Natural killer cell (primary cell): Measurements from ENCODE around the gene PDGFRB. TPM values are rescaled to one million over a fixed set of nuclear protein-coding genes. Genes with fewer than 3 reads are reported as not detected.

ENCODE experiments used
- ATAC-seq, 3 donors: fragments of 150-1000 bp in 2 of 3; fragments of 200-7000 bp in 1 of 3; cut with Tn5 transposase; 1 replicate in 1 of 3; 2 replicates in 2 of 3; pipeline ENCODE4 v1.10.0; 2021; ENCODE audit warnings: mild to moderate bottlenecking in 2 of 3, moderate library complexity in 2 of 3
- DNase-seq, 2 donors: peaks; one replicate each; pipeline versions ENCODE4 v3.0.0 to v3.0.0-alpha.2; 2013 to 2021; ENCODE audit warnings: mixed read lengths in 1 of 2
- H3K27ac ChIP-seq: one replicate; pipeline ENCODE4 v1.5.1; 2013; ENCODE audit warnings: mild to moderate bottlenecking, low read length
- H3K27me3 ChIP-seq: one replicate; pipeline ENCODE4 v1.6.1; 2013; ENCODE audit warnings: low read length; ENCODE audit not compliant: control insufficient read depth, insufficient read depth
- H3K36me3 ChIP-seq: one replicate; pipeline ENCODE4 v1.6.1; 2013; ENCODE audit warnings: low read length; ENCODE audit not compliant: control insufficient read depth, insufficient read depth
- H3K4me1 ChIP-seq: one replicate; pipeline ENCODE4 v1.6.1; 2013; ENCODE audit warnings: low read length; ENCODE audit not compliant: control insufficient read depth, insufficient read depth
- H3K4me3 ChIP-seq: one replicate; pipeline ENCODE4 v1.5.1; 2013; ENCODE audit warnings: low read length
- H3K9me3 ChIP-seq: one replicate; pipeline ENCODE4 v1.6.1; 2013; ENCODE audit warnings: low read length; ENCODE audit not compliant: control insufficient read depth, insufficient read depth
- H3K27ac Mint-ChIP-seq, 2 donors: one replicate each; pipeline ENCODE4 v1.8.0; 2022; ENCODE audit warnings: mild to moderate bottlenecking in 2 of 2, mixed read lengths in 2 of 2, moderate library complexity in 1 of 2
- H3K27me3 Mint-ChIP-seq, 2 donors: one replicate each; pipeline ENCODE4 v1.8.0; 2022; ENCODE audit warnings: low read depth in 2 of 2, mixed read lengths in 2 of 2
- H3K36me3 Mint-ChIP-seq: one replicate; pipeline ENCODE4 v1.8.0; 2022; ENCODE audit warnings: mixed read lengths
- H3K4me1 Mint-ChIP-seq, 2 donors: one replicate each; pipeline ENCODE4 v1.8.0; 2022; ENCODE audit warnings: mixed read lengths in 2 of 2
- H3K4me3 Mint-ChIP-seq: one replicate; pipeline ENCODE4 v1.8.0; 2022; ENCODE audit warnings: mild to moderate bottlenecking, moderate library complexity, mixed read lengths
- H3K9me3 Mint-ChIP-seq, 2 donors: one replicate each; pipeline ENCODE4 v1.8.0; 2022; ENCODE audit warnings: mixed read lengths in 2 of 2
- WGBS: methylation state at CpG from one replicate; pipeline ENCODE4 v1.1.7; 2013; ENCODE audit warnings: missing lambda C conversion rate; ENCODE audit not compliant: insufficient coverage; 5-methylcytosine and 5-hydroxymethylcytosine counted together
- intact Hi-C: fragments of 100-400 bp; cut with micrococcal nuclease; formaldehyde crosslinking; loops from one replicate; pipeline ENCODE4 v1.14.2; 2022
- total RNA-seq, 4 donors: library from RNA; stranded (reverse); fragments of 120-200 nt in 1 of 4; gene quantifications; one replicate each; pipeline versions ENCODE4 v1.2.3 to v1.2.4, GENCODE V29; 2013 to 2022
- TF ChIP-seq, protein P1 (sequence below): fragments of 200-600 bp; IDR thresholded peaks from one replicate; pipeline ENCODE4 v1.8.0; 2022; ENCODE audit warnings: antibody characterized with exemption

Gene PDGFRB
- total RNA-seq, 3 donors from 2014 or later (not counting 1 experiment from before 2014, with no cell fraction given): 44.8 to 93.1 (median 61.6) TPM

DNA sequence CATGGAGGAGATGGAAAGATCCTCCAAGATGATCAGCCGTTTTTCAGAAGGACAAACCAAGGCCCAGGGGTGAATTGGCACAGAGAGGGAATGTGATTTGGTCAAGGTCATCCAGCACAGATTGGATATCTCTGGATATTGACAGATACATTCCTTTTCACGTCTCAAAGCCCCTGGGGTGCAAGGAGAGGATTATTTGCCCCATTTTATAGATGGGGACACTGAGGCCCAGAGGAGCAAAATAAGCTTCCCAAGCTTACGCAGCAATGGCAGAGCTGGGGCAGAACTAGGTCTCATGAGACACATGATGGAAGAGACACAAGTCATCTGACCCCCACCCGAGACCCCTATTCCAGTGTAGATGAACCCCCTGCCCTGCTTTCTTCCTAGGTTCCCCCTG, 895 bp upstream of the PDGFRB start:
- no peaks in the 10 kb centered on the region for H3K27me3 ChIP-seq
- no peak overlapping the region for H3K4me3 ChIP-seq
- no peaks in the 10 kb centered on the region for H3K36me3 ChIP-seq
- Mint-ChIP-seq H3K4me3 (peak overlapping the region; percentile 98), H3K27ac (peak overlapping the region; percentile 76 to 93), H3K9me3 (no peaks in the 10 kb centered on the region), H3K36me3 (no peaks in the 10 kb centered on the region), H3K4me1 (peaks cover 30 to 47% of the 10 kb centered on the region in 2 donors), H3K27me3 (peaks cover 0 to 12% of the 10 kb centered on the region in 2 donors)
- no peak for DNase-seq
- H3K9me3 ChIP-seq: no peaks in the 10 kb centered on the region
- H3K27ac ChIP-seq: no peak overlapping the region
- intact Hi-C loops: no loop called here
- H3K4me1 ChIP-seq: peaks cover 36% of the 10 kb centered on the region
- WGBS: 89% methylated on average over 4 of the region's 4 CpGs
- ATAC-seq: no peak
- TF ChIP-seq, protein P1, sequence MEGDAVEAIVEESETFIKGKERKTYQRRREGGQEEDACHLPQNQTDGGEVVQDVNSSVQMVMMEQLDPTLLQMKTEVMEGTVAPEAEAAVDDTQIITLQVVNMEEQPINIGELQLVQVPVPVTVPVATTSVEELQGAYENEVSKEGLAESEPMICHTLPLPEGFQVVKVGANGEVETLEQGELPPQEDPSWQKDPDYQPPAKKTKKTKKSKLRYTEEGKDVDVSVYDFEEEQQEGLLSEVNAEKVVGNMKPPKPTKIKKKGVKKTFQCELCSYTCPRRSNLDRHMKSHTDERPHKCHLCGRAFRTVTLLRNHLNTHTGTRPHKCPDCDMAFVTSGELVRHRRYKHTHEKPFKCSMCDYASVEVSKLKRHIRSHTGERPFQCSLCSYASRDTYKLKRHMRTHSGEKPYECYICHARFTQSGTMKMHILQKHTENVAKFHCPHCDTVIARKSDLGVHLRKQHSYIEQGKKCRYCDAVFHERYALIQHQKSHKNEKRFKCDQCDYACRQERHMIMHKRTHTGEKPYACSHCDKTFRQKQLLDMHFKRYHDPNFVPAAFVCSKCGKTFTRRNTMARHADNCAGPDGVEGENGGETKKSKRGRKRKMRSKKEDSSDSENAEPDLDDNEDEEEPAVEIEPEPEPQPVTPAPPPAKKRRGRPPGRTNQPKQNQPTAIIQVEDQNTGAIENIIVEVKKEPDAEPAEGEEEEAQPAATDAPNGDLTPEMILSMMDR: no peak

DNA sequence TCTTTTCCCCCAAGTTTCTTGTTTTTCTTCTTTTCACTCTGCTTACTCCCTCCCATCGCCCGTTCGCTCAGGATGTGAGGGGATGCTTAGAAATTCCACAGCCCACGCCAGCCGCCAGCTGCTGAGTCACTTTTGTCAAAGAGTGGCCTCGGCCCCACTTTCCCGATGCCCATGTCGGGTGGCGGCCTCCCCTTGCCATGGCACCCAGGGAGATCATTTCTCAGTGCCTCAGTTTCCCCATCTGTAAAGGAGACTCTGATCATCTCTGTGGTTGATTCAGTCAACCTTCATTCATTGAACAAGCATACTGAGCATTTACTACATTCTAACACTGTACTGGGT, 353 bp upstream of the PDGFRB start:
- Mint-ChIP-seq H3K4me3 (peak overlapping the region; percentile 98), H3K27me3 (peaks cover 0 to 12% of the 10 kb centered on the region in 2 donors), H3K27ac (peak overlapping the region; percentile 76 to 93), H3K4me1 (peaks cover 30 to 44% of the 10 kb centered on the region in 2 donors), H3K36me3 (no peaks in the 10 kb centered on the region), H3K9me3 (no peaks in the 10 kb centered on the region)
- no peaks in the 10 kb centered on the region for H3K9me3 ChIP-seq
- H3K4me1 ChIP-seq: peaks cover 40% of the 10 kb centered on the region
- no peaks in the 10 kb centered on the region for H3K27me3 ChIP-seq
- H3K27ac ChIP-seq: peak overlapping the region; percentile 57
- intact Hi-C loops: no loop called here
- TF ChIP-seq, protein P1: no peak
- WGBS: 5% methylated on average over 9 of the region's 9 CpGs
- no peaks in the 10 kb centered on the region for H3K36me3 ChIP-seq
- ATAC-seq: no peak
- peak overlapping the region; percentile 56 for H3K4me3 ChIP-seq
- DNase-seq: no peak

- no peaks in the 10 kb centered on the region for H3K9me3 Mint-ChIP-seq
- H3K27ac Mint-ChIP-seq: peak overlapping the region; percentile 76 to 93
- H3K36me3 ChIP-seq: no peaks in the 10 kb centered on the region
- intact Hi-C loops: no loop called here
- WGBS: 77% methylated on average over 4 of the region's 7 CpGs
- peak overlapping the region; percentile 98 for H3K4me3 Mint-ChIP-seq
- peaks cover 34 to 49% of the 10 kb centered on the region in 2 donors for H3K4me1 Mint-ChIP-seq
- H3K4me1 ChIP-seq: peaks cover 53% of the 10 kb centered on the region
- H3K27ac ChIP-seq: peak overlapping the region; percentile 22
- H3K4me3 ChIP-seq: peak overlapping the region; percentile 56
- no peak for ATAC-seq
- peaks cover 0 to 9% of the 10 kb centered on the region in 2 donors for H3K27me3 Mint-ChIP-seq
- no peak for DNase-seq
- TF ChIP-seq, protein P1: no peak
- H3K36me3 Mint-ChIP-seq: no peaks in the 10 kb centered on the region
- H3K9me3 ChIP-seq: no peaks in the 10 kb centered on the region
- no peaks in the 10 kb centered on the region for H3K27me3 ChIP-seq
These were observed 972 bp downstream of the PDGFRB start for GRCh38 chr5:150154618-150155128.
